C4-2B (cell line): ENCODE data around the gene NOXO1.
A peak's percentile ranks its signal among the peaks of the same experiment; 100 is the strongest.

Source experiments
- H3K27ac ChIP-seq: fragments of 450-650 bp; 2 replicates; pipeline ENCODE4 v1.5.1; 2017
- ZFX ChIP-seq: fragments of 450-650 bp; IDR thresholded peaks from 2 replicates; pipeline ENCODE4 v1.6.1; 2017
- TF ChIP-seq, protein P1 (sequence below): fragments of 450-650 bp; conservative IDR thresholded peaks from 2 replicates; pipeline ENCODE4 v1.5.1; 2017; ENCODE audit warnings: mild to moderate bottlenecking

Gene NOXO1

DNA sequence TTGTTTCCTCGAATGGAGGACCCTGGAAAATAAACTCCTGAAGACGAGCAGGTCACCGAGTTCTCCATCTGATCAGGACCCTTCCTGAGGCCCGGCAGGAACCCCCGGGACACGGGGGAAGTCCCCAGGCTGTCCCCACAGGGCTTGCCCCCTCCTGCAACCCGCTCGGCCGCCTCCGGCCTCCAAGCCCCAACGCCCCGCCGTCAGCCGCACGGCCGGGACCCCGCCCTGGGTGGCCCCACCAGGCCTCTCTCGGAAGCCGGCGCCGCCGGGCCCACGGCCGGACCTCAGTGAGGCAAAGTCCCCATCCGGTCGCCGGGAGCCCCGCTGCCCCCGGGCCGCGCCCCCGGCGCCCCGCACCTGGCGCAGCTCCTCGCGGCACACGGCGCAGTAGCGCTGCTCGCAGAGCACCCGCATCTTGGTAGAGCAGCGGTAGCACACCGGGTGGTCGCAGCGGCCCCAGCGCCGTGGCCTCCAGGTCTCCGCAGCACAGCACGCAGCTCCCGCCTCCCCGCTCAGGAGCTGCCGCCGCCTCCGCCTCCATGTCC, 28.0 kb upstream of the NOXO1 start:
- H3K27ac ChIP-seq, result peak overlapping the region; percentile 99
- peak; percentile 65 for TF ChIP-seq ZFX
- TF ChIP-seq, protein P1, sequence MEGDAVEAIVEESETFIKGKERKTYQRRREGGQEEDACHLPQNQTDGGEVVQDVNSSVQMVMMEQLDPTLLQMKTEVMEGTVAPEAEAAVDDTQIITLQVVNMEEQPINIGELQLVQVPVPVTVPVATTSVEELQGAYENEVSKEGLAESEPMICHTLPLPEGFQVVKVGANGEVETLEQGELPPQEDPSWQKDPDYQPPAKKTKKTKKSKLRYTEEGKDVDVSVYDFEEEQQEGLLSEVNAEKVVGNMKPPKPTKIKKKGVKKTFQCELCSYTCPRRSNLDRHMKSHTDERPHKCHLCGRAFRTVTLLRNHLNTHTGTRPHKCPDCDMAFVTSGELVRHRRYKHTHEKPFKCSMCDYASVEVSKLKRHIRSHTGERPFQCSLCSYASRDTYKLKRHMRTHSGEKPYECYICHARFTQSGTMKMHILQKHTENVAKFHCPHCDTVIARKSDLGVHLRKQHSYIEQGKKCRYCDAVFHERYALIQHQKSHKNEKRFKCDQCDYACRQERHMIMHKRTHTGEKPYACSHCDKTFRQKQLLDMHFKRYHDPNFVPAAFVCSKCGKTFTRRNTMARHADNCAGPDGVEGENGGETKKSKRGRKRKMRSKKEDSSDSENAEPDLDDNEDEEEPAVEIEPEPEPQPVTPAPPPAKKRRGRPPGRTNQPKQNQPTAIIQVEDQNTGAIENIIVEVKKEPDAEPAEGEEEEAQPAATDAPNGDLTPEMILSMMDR, result no peak

DNA sequence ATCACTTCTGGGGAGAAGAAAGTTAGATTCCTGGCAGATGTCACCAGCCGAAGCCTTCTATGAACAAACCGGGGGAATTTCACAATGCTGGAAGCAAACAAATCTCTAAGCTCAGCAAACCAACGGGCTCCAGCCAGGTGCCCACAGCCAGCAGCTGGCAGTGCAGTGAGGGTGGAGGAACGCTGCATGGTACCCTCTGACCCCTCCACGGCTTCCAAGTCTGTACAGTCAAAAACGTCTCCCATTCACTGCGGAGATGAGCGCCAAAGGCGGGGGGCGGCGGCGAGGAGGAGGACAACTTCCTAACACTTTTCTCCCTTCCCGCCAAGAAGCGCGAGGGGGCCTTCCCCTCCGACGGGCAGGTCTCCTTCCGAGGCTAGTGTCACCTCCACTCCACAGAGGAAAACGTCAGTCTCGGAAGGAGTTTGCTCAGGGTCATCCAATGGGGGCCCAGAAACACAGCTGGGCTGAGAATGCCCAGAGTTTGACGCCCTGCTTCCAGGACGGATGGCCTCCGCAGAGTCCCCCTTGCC, 27.4 kb upstream of the NOXO1 start:
- peak overlapping the region; percentile 99 for H3K27ac ChIP-seq
- TF ChIP-seq ZFX, result no peak
- TF ChIP-seq, protein P1, result no peak

DNA sequence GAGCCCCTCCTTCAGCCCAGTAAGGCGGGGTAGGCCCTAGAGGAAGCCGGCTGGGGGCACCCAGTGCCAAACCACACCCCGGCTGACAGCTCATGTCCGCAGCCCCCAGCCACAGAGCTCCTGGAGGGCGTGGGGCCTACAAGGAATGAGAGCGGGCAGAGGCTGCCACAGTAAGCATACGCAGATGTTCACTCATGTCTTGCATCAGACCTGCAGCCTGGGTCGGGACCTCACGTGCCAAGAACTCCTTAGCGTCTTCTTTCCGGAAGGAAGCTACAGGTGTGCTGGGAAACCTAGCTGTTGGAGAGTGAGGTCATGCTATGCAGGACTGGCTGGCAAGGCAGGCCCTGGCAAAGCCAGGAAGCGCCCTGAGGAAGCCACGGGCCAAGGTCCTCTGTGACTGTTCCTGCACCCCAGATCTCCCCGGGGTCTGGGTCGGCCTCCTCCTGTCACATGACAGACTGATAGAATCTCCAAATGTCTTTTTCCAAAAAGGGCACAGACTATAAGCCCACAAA, 26.8 kb upstream of the NOXO1 start:
- TF ChIP-seq, protein P1, result no peak
- peak; percentile 26; the same call in 1 of the 2 replicates for TF ChIP-seq ZFX
- peak overlapping the region; percentile 99 for H3K27ac ChIP-seq

DNA sequence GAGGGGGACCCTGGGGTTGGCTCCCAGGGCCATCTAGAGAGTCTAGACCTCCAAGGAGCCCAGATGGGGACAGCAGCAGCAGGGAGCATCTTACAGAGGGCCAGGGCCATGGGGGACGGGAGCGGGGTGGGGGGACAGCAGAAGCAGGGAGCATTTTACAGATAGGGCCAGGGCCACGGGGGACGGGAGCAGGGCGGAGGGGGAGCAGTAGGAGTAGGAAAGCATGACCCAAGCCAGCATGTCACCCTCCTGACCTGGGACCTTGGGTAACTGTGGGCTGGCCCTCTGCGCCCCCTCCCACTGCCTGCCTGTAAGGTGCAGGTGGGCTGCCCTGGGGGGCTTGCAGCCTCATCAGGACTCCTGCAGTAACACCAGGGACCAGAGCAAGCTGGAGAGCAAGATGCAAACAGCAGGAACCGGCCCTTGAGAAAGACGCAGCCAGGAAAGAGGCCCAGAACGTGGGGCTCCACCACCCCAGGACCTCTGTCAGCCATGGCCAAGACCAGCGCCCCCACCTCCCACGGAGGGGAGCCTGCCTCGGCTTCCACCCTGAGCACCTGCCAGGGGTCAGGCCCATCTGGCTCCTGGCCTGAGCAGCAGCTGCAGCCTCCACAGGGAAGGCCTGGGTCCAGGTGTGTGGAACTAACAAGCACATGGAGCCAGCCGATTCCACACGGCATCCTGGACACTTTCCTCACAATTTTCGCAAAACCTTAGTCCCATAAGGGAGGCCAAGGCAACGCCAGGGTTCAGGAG, 26.0 kb upstream of the NOXO1 start:
- no peak for TF ChIP-seq ZFX
- TF ChIP-seq, protein P1, result no peak
- H3K27ac ChIP-seq, result peak overlapping the region; percentile 99

DNA sequence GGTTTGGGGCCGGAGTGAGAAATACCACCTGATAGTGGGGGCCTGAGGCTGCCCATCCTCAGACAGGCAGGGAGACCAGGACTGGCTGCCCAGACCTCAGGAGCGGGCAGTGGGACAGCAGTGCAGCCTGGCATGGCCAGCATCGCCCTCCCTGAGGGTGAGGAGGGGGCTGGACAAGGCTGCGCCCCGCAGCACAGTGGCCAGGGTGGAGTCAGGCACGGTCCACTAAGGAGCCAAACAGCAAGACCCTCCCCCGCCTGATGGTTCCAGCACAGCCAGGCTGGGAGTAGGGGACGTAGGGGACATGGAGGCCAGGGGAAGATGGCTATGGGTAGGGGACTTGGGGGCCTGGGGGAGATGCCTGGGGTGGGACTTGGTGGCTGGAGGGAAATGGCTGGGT, 25.0 kb upstream of the NOXO1 start:
- peak overlapping the region; percentile 99 for H3K27ac ChIP-seq
- TF ChIP-seq, protein P1, result no peak
- TF ChIP-seq ZFX, result no peak

DNA sequence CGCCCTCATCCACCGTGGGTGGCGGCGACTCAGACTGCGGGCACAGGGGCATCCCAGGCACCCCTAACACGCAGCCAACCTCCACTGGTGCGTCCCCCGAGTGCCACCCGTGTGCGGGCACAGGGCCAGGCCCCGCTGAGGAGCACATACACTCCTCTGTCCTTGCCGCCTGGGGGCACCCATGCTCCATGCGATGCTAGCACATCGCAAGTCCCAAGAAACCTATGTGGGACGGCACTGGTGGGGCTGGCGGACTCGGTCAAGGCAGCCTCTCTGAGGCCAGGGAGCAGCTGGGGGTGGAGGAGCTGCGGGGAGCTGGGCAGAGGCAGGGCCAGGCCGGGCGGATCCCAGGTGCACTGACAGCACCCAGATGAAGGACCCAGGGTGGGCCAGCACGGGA, 24.4 kb upstream of the NOXO1 start:
- H3K27ac ChIP-seq, result peak overlapping the region; percentile 99
- TF ChIP-seq ZFX, result no peak
- TF ChIP-seq, protein P1, result no peak

DNA sequence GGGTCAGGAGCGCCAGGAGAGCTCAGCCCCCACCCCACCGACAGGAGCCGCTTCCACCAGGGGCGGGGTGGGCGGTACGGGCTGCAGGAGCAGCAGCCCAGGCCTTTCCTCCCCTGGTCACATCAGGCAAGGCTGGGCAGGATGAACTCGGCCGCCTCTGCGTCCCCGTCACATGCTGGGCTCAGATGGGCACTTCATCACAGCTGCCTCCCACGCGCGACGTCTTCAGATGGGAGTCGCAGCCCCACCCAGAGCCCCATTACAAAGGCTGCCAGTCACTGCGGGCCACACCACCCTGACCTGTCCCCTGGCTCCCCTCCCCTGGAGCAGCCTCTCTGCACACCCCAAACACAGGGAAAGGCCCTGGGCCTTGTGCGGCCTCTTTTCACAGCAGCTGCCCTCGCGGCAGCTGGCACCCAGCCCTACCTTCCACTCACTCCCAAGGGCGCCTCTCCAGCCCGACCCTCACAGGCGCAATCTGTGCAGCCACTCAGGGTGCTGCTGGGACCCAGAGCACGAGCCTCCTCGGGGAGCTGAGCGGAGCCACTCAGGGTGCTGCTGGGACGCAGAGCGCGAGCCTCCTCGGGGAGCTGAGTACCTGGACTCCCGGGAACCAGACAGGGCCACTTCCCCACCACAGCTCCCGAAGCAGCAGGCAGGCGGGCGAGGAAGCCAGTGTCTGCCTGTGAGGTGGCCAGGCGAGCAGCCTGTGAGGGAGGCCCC, 23.7 kb upstream of the NOXO1 start:
- no peak for TF ChIP-seq ZFX
- TF ChIP-seq, protein P1, result no peak
- H3K27ac ChIP-seq, result peak overlapping the region; percentile 99
